ENCODE measurements around the gene ZFP91. TPM values are rescaled to one million over a fixed set of nuclear protein-coding genes. Genes with fewer than 3 reads are reported as not detected.
A peak's percentile ranks its signal among the peaks of the same experiment; 100 is the strongest.

ZFP91 gene
- total and polyA plus RNA-seq, 9 of the 15 experiments (the other 6 are each of a cell fraction or from before 2014, with no cell fraction given) = 17.6 to 58.3 (median 34.0) TPM

DNA sequence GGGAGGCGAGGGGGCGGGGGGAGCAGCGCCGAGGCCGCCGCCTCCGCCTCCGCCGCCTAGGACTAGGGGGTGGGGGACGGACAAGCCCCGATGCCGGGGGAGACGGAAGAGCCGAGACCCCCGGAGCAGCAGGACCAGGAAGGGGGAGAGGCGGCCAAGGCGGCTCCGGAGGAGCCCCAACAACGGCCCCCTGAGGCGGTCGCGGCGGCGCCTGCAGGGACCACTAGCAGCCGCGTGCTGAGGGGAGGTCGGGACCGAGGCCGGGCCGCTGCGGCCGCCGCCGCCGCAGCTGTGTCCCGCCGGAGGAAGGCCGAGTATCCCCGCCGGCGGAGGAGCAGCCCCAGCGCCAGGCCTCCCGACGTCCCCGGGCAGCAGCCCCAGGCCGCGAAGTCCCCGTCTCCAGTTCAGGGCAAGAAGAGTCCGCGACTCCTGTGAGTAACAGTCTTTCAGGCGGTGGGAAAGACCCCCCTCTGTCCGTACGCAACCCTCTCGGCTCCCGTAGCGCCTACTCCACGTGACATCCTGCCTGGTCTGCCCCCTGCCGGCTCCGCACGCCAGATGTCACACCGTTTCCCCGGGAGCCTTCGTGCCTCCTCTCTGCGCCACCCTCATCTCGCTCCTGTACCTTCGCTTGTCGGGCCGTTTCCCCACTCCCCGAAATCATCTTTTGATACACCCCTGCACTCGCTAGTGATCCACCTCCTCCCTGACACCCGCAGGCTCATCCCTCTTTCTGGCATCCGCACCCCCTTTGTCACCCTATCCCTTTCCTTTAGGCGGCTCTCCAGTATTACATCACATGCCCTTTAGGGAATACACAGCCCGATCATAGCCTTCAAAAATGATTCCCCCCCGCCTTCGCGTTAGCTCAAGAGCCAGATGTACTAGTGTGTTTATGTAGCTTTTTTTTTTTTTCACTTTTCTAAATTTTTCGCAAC, 598 bp downstream of the ZFP91 start (continued):
- TF ChIP-seq, protein P1, sequence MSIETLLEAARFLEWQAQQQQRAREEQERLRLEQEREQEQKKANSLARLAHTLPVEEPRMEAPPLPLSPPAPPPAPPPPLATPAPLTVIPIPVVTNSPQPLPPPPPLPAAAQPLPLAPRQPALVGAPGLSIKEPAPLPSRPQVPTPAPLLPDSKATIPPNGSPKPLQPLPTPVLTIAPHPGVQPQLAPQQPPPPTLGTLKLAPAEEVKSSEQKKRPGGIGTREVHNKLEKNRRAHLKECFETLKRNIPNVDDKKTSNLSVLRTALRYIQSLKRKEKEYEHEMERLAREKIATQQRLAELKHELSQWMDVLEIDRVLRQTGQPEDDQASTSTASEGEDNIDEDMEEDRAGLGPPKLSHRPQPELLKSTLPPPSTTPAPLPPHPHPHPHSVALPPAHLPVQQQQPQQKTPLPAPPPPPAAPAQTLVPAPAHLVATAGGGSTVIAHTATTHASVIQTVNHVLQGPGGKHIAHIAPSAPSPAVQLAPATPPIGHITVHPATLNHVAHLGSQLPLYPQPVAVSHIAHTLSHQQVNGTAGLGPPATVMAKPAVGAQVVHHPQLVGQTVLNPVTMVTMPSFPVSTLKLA (conservative IDR thresholded peaks at IDR 0.05) = peak; percentile 98 to 99
- TF ChIP-seq NUFIP1 (IDR thresholded peaks at IDR 0.05; ENCODE audit: partially characterized antibody) (peak; percentile 38), HMG20A (CRISPR knock-in tag; conservative IDR thresholded peaks at IDR 0.05) (no peak), FOXK1 (CRISPR knock-in tag; IDR thresholded peaks at IDR 0.05; ENCODE audit: borderline replicate concordance) (peak; percentile 88; the same call in 1 of the 2 replicates), SOX6 (IDR thresholded peaks at IDR 0.05) (peak; percentile 70), E4F1 (CRISPR knock-in tag; IDR thresholded peaks at IDR 0.05; ENCODE audit: borderline replicate concordance) (no peak), TCF15 (CRISPR knock-in tag; IDR thresholded peaks at IDR 0.05) (no peak), CC2D1A (IDR thresholded peaks at IDR 0.05) (peak; percentile 82), NELFE (IDR thresholded peaks at IDR 0.05; ENCODE audit: insufficient read depth, insufficient read length) (no peak), BDP1 (IDR thresholded peaks at IDR 0.05; ENCODE audit: insufficient read depth, insufficient read length) (no peak), SNIP1 (IDR thresholded peaks at IDR 0.05; ENCODE audit: low read depth) (no peak), SMARCC2 (IDR thresholded peaks at IDR 0.05; ENCODE audit: low read depth) (peak; percentile 48; the same call in 1 of the 2 replicates), POLR2AphosphoS5 (IDR thresholded peaks at IDR 0.05; ENCODE audit: control insufficient read depth, insufficient read depth, low read depth, low read length) (peak; percentile 71), CGGBP1 (CRISPR knock-in tag; IDR thresholded peaks at IDR 0.05) (no peak), ZFP36 (IDR thresholded peaks at IDR 0.05; ENCODE audit: low read depth, low read length, partially characterized antibody) (no peak), SMAD1 (IDR thresholded peaks at IDR 0.05; ENCODE audit: low read depth, low read length, partially characterized antibody) (no peak)
- TF ChIP-seq, protein P2, sequence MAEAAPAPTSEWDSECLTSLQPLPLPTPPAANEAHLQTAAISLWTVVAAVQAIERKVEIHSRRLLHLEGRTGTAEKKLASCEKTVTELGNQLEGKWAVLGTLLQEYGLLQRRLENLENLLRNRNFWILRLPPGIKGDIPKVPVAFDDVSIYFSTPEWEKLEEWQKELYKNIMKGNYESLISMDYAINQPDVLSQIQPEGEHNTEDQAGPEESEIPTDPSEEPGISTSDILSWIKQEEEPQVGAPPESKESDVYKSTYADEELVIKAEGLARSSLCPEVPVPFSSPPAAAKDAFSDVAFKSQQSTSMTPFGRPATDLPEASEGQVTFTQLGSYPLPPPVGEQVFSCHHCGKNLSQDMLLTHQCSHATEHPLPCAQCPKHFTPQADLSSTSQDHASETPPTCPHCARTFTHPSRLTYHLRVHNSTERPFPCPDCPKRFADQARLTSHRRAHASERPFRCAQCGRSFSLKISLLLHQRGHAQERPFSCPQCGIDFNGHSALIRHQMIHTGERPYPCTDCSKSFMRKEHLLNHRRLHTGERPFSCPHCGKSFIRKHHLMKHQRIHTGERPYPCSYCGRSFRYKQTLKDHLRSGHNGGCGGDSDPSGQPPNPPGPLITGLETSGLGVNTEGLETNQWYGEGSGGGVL (CRISPR knock-in tag; IDR thresholded peaks at IDR 0.05) = no peak

Data from K562 (cell line).